Measurements from ENCODE around the gene DDIAS. TPM values are rescaled to one million over a fixed set of nuclear protein-coding genes. Genes with fewer than 3 reads are reported as not detected.

The DDIAS gene
- total RNA-seq, 4 donors from 2014 or later, result 0.27 to 0.83 (median 0.47) TPM; not detected in 1

GRCh38 chr11:82979824-82980223 lies 78.3 kb downstream of the DDIAS start:
- peaks cover 0 to 12% (median 0%) of the 10 kb centered on the region in 3 donors for H3K36me3 ChIP-seq
- no peak overlapping the region for H3K27ac ChIP-seq
- no peak overlapping the region for H3K4me3 ChIP-seq
- TF ChIP-seq CTCF (IDR thresholded peaks at IDR 0.05) (no peak), POLR2A (IDR thresholded peaks at IDR 0.05) (no peak)
- no peak for DNase-seq
- no peaks in the 10 kb centered on the region for H3K4me1 ChIP-seq
- H3K9me3 ChIP-seq, result no peaks in the 10 kb centered on the region
- no peaks in the 10 kb centered on the region for H3K27me3 ChIP-seq

GRCh38 chr11:82980292-82980691 lies 78.8 kb downstream of the DDIAS start:
- no peaks in the 10 kb centered on the region for H3K27me3 ChIP-seq
- H3K4me1 ChIP-seq, result no peaks in the 10 kb centered on the region
- H3K4me3 ChIP-seq, result no peak overlapping the region
- no peak overlapping the region for H3K27ac ChIP-seq
- TF ChIP-seq POLR2A (IDR thresholded peaks at IDR 0.05), result no peak
- TF ChIP-seq CTCF (IDR thresholded peaks at IDR 0.05), result no peak
- DNase-seq, result no peak
- no peaks in the 10 kb centered on the region for H3K9me3 ChIP-seq
- peaks cover 0 to 12% (median 0%) of the 10 kb centered on the region in 3 donors for H3K36me3 ChIP-seq

GRCh38 chr11:82980947-82981346 lies 79.4 kb downstream of the DDIAS start:
- Histone ChIP-seq H3K9me3 (no peaks in the 10 kb centered on the region), H3K27me3 (no peaks in the 10 kb centered on the region), H3K36me3 (peaks cover 0 to 12% (median 0%) of the 10 kb centered on the region in 3 donors), H3K27ac (no peak overlapping the region), H3K4me3 (no peak overlapping the region), H3K4me1 (no peaks in the 10 kb centered on the region)
- TF ChIP-seq CTCF (IDR thresholded peaks at IDR 0.05) (no peak), POLR2A (IDR thresholded peaks at IDR 0.05) (no peak)
- DNase-seq, result no peak

- Histone ChIP-seq H3K4me1 (peaks cover 0 to 5% (median 0%) of the 10 kb centered on the region in 4 donors), H3K27me3 (no peaks in the 10 kb centered on the region), H3K27ac (no peak overlapping the region), H3K36me3 (peaks cover 0 to 12% (median 0%) of the 10 kb centered on the region in 3 donors), H3K9me3 (no peaks in the 10 kb centered on the region), H3K4me3 (no peak overlapping the region)
- DNase-seq, result no peak
- no peak for TF ChIP-seq POLR2A (IDR thresholded peaks at IDR 0.05)
- no peak for TF ChIP-seq CTCF (IDR thresholded peaks at IDR 0.05)
These were observed 80.3 kb downstream of the DDIAS start for GRCh38 chr11:82981852-82982251.

Other genes starting within 250 kb of the DDIAS start
- gene FAM181B, start 167.9 kb upstream of the DDIAS start, total RNA-seq, result 1 to 10 TPM in 1 of 4 donors, under 1 TPM in 2, not detected in 1; 0.27 to 2.5 (median 0.35) TPM
- gene PRCP, start 1.3 kb upstream of the DDIAS start, total RNA-seq, result 10 to 100 TPM; 12.5 to 56.9 (median 16.4) TPM
- gene RAB30, start 170.2 kb downstream of the DDIAS start, total RNA-seq, result 10 to 100 TPM in 2 of 4 donors, 1 to 10 TPM in 2; 3.4 to 54.8 (median 11.5) TPM

Measured in Peyer's patch (tissue), 4 donors.